H1 (cell line): ENCODE data around the gene DTD1.

Source experiments
- CBX8 ChIP-seq: fragments of 300-800, 300-1000 bp; sonication (generic); IDR thresholded peaks from 2 replicates; pipeline ENCODE4 v1.7.1; 2016; ENCODE audit warnings: low read depth, low read length, borderline replicate concordance
- EP300 ChIP-seq, 2 experiments: IDR thresholded peaks; 1 replicate in 1 of 2; 2 replicates in 1 of 2; pipeline ENCODE4 v1.6.1; 2011 to 2012; ENCODE audit warnings: low read depth in 2 of 2, low read length in 2 of 2, mild to moderate bottlenecking in 2 of 2, borderline replicate concordance in 1 of 2, inconsistent platforms in 1 of 2, moderate library complexity in 1 of 2
- POLR2A ChIP-seq, 2 experiments: IDR thresholded peaks; 1 replicate in 1 of 2; 2 replicates in 1 of 2; pipeline ENCODE4 v1.6.1; 2011; ENCODE audit warnings: low read depth in 2 of 2, low read length in 2 of 2, mild to moderate bottlenecking in 2 of 2; ENCODE audit errors: control extremely low read depth in 1 of 2
- SRF ChIP-seq: IDR thresholded peaks from 2 replicates; pipeline ENCODE4 v1.6.1; 2011; ENCODE audit warnings: mild to moderate bottlenecking, low read depth, low read length, moderate library complexity
- USF2 ChIP-seq: IDR thresholded peaks from 2 replicates; pipeline ENCODE4 v1.6.1; 2011; ENCODE audit warnings: low read length, improper control_type of control experiment

DNA sequence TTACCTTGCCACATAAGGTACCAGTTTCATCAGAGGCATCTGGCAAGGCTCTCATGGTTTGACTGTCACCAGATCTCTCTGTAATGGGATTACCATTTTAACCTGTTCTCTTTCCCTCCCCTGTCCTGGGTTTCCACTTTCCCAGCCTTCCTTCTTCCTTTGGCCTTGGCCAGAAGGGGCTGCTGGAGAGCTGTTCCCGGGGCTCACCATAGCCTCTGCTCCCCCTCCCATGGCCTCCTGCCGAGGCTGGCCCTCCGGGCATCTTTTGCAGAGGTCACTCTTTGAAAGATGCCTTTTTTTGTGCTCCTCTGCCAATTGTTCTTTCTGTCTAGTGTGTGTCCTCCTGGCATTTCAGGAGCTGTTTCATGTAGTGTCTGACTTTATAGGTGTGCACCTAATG is 125.0 kb downstream of the DTD1 start:
- TF ChIP-seq SRF (no peak), CBX8 (no peak), POLR2A (IDR thresholded peaks at IDR 0.05; ENCODE audit: control extremely low read depth in 1 of 2, low read depth in 2 of 2, low read length in 2 of 2) (no peak), USF2 (no peak), EP300 (IDR thresholded peaks at IDR 0.05; ENCODE audit: borderline replicate concordance in 1 of 2, low read depth in 2 of 2, low read length in 2 of 2) (no peak)
